Stimulated activated CD4-positive, alpha-beta T cell treated with anti-CD3 and anti-CD28 coated beads, Interleukin-15, amount 100 ng/mL, for 48 hours (primary cell): ENCODE results near the gene MORN1.

ENCODE experiments used
- DNase-seq, 2 donors: peaks; one replicate each; pipeline ENCODE4 v3.0.0-alpha.2; 2020; ENCODE audit warnings: low read depth in 2 of 2

The MORN1 gene

DNA sequence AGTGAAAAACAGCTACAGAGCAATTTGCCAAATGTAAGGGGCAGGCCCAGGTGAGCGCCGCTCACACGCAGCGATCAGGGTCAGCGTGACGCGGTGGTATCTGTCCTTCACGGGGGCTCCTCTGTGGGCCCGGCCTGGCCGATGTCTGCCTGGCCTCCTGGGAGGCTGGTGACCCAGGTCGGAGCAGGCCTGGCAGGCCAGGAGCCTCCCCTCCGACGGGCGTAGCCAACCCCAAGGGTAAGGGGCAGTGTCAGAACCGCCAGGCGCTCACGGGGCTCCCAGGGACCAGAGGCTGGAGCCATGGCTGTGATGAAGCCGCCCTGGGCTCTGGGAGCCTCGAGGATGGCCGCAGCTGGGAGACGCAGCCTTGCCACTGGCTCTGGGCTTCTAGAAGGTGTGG lies 72.1 kb downstream of the MORN1 start:
- DNase-seq: no peak

DNA sequence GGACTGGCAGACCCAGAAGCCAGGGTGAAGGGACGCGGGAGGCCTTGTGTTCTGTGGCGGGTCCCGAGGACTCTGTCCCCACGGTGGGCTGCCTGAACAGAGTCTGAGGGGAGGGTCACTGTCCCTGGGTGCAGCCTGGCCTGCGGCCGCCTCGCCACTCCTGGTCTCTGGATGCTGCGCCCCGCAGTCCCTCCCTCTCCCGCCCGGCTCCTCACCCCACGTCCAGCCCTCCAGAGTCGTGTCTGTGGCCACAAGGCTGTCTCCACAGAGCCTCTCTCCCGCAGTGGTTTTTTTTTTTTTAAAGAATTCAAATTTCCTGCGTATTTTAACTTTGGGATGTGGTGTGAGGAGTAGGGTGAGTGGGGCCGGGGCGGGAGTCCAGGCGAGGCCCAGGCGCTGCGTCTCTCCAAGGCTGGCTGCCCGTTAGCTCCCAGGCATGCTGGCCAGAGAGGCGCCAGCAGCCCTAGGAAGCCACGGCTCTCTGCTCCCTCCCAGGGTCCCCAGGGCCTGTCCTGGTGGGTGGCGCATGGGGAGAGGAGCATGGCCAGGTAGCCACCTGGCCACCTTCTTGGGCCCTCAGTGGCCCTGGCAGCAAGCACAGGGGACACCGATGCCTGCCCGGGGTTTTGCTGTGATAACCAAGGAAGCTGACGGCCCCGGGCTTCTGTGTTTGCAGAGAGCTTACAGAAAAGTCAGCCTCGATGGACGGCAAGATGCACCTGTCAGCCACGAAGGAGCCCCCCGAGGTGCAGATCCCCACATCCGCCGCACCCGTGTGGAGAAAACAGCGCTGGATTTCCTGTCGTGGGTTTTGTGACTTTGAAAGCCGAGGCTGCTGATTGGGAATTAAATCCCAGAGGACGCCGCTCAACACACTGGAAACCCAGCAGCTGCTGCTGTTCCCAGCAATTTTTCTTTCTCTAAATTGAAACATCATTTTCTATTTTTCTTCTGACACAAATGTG lies 72.8 kb downstream of the MORN1 start:
- DNase-seq: no peak

DNA sequence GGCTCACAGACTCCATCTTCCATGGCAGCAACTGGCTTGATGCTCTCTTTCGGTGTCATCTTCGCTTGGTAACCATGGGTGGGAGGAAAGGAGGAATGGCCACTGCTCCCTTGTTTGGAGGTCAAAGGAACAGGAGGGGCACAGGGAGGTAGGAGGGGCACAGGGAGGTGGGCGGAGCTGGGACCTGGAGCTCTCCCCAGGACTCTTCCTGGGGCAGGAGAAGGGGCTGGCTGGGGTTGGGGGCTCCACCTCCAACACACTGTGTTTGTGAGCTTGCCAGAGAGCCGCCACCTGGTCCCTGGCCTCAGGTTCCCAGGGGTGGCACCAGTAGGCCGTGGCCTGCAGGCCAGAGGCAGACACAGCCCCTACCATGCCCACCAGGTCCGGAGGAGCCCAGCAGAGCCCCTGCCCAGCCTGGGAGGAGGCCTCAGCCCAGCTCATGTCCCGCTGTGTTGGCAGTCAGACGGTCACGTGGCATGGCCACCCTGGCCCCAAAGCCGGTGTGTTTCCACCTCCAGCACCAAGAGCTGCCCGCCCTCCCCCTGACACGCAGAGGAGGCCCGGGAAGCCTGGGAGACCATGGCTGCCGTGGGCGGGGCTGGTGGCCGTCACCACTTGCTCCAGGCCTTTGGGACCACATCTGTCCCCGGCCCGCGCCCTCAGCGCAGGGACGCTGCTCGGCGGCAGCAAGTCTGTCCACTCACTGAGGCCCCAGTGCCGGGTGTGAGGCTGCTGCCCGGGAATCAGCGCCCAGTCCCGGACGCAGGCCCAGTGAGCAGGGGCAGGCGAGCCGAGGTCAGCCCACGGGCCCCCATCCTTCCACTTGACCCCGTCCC lies 73.9 kb downstream of the MORN1 start:
- no peak for DNase-seq

DNA sequence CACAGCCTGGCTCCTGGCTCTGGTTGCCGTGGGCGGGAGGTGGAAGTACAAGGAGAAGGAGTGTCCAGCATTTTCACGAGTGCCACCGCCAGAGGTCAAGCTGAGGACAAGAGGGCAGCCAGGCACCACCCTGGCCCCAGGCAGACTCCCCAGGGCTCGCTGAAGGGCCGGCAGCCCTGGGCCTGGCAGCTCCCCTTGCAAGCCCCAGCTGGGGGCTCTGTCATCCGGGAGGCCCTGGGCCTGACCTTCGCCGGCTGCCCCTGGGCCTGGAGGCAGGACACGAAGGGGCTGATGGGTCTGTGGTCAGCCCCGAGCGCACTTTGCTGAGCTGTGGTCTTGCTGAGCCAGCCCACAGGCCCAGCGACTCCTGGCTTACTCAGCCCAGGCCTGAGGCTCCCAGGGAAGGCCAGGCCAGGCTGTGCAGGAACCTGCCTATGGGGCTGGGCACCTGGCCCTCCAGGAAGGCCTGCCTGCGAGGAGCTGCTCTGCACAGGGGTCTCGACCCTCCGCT lies 74.8 kb downstream of the MORN1 start:
- no peak for DNase-seq

- DNase-seq: no peak
Measured at GRCh38 chr1:2315674-2316450, 75.5 kb downstream of the MORN1 start.

- peak in 1 of 2 donors; percentile 37 for DNase-seq
Measured at GRCh38 chr1:2314803-2315673, 76.3 kb downstream of the MORN1 start.

GRCh38 chr1:2314273-2314802 lies 77.0 kb downstream of the MORN1 start:
- DNase-seq: no peak

DNA sequence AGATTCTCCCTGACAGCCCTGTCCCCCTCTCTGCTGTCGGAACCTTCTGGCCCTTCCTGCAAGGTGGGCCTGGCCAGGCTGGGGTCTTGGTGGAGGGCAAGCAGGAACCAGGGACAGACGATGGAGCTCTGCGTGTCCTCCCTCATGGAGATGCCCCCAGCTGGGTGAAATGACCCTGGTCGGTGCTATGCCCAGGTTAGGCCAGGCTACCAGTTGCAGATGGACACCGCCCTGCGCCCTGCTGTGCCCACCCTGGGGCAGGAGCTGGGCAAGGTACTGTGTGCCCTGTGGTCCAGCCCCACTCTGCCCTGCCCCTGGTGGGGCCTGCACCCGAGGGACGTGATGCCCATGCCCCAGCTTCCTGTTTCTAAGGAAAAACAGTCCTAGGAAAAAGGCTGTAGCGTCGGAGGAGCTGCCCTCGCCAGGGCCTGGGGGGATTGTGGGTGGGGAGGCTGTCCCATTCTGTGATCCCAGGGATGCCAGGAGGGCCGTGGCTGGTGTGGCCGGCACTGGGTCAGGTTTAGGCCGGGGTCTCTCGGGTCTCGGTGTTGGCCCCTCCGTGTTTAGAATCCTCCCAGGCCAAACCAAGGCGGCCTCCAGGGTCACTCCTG lies 77.6 kb downstream of the MORN1 start:
- no peak for DNase-seq

DNA sequence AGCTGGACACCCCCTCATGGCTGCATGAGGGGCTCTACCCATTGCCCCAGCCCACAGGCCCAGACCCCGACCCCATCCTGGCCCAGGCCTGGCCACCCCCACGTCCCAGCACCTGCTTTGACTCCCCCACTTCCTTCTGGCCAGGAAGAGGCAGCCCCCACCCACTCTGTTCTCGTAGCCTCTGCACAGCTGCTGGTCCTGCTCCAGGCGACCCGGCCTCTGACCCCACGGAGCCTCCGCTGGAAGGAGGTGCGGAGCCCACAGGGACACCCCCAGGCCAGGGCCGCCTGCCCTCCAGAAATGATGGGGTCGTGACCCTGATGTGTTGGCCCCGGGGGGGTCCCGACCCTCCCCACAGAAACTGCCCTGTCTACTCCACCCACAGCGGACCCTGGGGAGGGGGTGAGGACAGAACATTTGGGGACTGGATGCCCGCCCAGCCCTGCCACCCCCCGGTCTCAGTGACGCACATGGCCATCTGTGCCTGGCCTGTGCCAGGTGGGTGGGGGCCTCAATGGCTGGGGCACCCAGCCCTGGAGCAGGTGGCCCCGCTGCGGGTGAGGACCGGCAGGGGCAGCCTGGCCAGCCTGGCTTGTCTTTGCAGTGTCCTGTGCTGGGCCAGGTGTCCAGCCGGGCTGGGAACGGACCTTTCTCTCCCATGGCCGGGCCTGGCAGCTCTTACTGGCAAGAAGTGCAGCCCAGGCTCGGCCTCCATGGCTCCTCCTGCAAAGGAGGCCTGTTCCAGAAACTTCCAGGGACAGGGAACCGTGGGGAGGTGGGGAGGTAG lies 78.6 kb downstream of the MORN1 start:
- DNase-seq: no peak

DNA sequence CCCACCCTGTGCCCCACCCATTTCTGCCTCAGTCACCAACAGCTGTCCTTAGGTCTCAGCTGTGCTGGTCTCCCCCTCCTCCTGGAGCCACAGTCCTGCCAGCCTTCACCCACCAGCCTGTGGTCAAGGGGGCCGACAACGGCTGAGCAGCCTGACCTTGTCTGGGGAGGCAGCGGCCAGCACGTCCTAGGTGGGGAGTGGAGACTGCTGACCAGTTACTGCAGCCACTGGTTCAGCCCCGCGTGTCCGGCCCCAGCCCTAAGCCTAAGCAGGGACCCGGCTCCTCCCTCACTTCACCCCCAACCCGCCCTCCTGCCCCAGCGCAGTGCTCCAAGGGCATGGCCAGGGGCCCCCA lies 79.2 kb downstream of the MORN1 start:
- DNase-seq: no peak

GRCh38 chr1:2311184-2312032 lies 79.9 kb downstream of the MORN1 start:
- peak; percentile 34 to 54 for DNase-seq

GRCh38 chr1:2310332-2311183 lies 80.8 kb downstream of the MORN1 start:
- DNase-seq: no peak

DNA sequence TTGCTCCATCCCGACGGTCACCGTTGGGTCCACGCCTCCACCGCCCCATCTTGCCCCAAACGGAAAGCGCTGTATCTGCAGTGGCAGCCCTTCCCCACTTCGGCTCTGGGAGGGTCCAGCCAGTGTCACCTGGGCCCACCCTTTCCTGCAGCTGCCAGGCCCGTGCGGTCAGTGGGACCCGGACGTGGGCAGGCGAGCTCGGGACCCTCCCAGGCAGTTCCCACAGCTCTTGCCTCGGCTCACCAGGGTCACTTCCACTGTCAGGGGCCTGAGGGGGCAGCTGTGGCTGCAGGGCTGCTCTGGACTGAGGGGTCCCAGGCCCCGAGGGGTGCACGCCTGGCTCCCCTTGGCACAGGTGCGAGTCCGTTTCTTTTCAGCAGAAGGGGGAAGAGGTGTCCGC lies 82.5 kb downstream of the MORN1 start:
- DNase-seq: no peak

DNA sequence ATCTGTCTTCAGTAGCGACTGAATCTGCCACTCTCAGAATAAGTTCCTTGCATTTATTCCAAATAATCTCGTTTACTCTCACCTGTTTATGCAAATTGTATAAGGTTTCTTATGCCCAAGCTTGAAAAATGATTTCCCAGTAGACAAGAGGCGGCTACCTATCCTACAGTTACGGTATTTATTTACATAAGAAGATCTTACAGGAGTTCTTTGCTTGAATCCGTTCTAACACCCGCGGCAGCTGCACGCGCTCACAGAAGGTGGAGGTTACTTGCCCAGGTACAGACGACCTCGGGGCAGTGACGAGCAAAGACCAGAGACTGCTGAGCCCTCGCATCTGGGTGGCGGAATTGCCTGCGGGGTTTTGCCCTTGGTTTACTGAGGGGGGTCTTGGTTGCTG lies 83.4 kb downstream of the MORN1 start:
- no peak for DNase-seq

- DNase-seq: no peak
Measured at GRCh38 chr1:2307064-2307605, 84.2 kb downstream of the MORN1 start.

DNA sequence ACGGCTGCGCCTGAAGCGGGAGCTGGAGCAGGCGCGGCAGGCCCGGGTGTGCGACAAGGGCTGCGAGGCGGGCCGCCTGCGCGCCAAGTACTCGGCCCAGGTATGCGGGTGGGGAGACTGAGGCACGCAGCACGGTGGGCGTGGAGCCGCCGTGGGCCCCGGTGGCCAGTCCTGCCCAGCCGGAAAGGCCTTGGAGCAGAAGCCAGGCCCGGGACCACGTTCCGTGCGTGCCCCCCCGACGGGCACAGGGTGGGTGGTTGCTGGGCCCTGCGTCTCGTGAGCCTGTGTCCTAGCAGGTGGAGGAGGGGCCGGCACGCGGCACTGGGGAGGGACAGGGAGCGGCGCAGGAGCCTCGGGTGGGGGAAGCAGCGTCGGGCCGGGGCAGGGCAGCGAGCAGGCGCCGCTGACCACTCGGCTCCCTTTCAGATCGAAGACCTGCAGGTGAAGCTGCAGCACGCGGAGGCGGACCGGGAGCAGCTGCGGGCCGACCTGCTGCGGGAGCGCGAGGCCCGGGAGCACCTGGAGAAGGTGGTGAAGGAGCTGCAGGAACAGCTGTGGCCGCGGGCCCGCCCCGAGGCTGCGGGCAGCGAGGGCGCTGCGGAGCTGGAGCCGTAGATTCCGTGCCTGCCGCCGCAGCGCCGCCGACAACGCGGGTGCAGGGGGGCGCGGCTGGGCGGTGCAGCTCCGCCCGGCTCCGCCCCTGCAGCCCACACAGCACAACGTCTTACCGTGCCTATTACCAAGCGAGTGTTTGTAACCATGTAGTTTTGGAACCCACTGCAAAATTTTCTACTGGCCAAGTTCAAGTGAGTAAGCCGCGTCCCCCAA lies 85.0 kb downstream of the MORN1 start:
- DNase-seq: no peak
